LNCAP (cell line): ENCODE results near the gene SHROOM4.

ENCODE experiments used
- TF ChIP-seq, protein P1 (sequence below): fragments of 450-650 bp; IDR thresholded peaks from 2 replicates; pipeline ENCODE4 v1.5.1; 2017; ENCODE audit warnings: mild to moderate bottlenecking

SHROOM4 gene

DNA sequence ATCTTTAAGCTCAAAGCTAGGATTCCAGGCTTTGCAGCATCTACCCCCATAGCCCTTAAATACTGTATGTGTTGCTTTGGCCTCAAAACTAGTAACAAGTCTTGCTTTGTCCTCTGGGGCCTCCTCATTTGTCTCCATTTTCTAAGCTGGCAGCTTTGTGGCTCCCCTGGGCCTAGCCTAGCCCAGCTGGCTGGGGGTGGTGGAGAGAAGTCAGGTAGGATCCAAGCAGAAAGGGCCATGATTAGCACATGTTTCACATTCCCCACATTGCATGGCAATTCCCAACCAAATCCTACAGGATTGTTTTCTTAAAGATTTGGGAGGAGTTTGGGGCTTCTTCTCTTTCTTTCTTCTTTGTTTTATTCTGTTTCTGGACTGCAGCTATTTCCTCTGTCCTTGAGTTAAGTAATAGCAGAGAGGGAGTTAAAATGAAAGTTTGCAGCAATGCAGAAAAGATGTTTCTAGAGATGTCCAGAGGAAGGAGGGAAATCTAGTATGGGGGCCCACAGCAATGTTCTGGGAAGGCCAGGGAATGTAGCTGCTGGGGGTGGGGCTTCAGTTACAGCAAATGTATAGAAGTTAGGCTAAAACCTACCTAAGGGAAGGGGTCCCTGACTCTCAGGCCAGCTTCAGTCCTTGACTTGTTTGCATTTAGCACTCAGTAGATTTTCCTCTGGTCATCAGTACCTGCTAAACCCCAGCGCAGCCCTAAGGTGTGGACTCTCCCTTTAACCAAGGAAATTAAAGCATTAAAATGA is 92.1 kb downstream of the SHROOM4 start:
- TF ChIP-seq, protein P1, sequence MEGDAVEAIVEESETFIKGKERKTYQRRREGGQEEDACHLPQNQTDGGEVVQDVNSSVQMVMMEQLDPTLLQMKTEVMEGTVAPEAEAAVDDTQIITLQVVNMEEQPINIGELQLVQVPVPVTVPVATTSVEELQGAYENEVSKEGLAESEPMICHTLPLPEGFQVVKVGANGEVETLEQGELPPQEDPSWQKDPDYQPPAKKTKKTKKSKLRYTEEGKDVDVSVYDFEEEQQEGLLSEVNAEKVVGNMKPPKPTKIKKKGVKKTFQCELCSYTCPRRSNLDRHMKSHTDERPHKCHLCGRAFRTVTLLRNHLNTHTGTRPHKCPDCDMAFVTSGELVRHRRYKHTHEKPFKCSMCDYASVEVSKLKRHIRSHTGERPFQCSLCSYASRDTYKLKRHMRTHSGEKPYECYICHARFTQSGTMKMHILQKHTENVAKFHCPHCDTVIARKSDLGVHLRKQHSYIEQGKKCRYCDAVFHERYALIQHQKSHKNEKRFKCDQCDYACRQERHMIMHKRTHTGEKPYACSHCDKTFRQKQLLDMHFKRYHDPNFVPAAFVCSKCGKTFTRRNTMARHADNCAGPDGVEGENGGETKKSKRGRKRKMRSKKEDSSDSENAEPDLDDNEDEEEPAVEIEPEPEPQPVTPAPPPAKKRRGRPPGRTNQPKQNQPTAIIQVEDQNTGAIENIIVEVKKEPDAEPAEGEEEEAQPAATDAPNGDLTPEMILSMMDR = no peak

DNA sequence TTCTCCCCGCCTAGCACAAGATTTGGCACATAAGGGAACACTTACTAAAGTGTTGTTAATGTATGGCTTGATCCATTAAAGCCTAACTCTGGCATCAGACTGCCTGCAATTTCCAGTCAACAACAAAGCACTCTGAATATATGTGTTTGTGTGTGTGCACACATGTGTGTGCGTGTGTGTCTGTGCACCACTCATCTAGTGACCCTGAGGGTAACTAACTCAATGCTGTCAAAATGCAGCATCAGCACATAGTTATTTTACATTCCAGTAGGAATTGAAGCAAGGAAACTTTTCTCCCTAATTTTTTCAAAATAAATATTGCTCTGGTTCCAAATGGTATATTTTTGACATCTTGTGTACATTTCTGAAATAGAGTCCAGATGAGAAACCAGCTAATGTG is 94.4 kb downstream of the SHROOM4 start:
- TF ChIP-seq, protein P1 = no peak

DNA sequence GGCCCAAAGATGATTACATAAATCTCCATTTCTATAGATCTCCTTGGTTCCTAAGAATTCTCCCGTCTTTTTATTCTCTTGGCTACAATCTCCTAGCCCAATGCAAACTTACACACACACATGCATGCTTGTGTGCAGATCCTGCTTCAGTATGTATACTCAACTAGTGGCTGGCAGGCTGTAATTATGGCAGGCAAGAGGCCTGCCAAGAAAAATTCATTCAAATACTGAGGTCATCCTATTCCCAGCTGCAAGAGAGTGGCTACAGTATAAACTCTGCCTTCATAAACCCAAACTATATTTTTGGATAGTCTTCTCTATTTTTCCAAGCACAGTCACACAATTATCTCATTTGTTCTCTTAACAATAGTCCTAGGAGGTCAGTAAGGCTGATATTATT is 95.2 kb downstream of the SHROOM4 start:
- TF ChIP-seq, protein P1 = no peak

DNA sequence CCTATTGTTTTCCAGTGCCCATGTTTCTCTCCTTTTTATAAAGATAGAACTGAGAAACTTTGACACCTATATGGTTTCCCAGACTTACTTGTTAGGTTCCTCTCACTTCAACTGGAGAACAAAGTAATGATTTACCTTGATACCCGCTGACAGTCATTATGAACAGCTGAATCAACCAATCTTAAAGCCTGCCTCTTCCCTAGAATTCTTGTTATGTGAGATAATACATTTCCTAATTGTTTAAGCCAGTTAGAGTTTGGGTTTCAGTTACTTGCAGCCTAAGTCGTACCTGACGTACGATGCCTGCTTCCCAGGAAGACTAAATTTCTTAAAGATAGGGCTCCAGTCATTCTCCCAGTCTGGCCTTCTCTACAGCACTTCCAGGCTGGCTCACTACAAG is 97.3 kb downstream of the SHROOM4 start:
- TF ChIP-seq, protein P1 = no peak

DNA sequence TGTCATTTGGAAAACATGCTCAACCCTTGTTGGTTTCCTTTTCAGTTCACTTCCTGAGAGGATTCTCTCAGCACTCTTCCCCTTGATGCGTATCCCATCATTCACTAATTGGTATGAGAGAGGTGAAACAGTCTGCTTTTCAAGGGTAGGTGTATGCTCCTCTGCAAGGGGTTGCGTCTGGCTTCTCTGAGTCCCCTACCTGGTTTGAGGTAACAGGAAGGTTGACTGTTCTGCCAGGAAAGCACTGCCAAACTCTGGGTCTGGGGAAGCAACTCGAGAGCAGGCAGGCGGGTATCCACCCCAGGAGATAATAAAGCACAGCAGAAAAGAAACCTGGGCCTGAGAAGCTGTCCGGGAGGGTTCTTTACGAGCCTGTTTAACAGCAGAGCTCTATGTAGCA is 101.2 kb downstream of the SHROOM4 start:
- TF ChIP-seq, protein P1 = no peak

DNA sequence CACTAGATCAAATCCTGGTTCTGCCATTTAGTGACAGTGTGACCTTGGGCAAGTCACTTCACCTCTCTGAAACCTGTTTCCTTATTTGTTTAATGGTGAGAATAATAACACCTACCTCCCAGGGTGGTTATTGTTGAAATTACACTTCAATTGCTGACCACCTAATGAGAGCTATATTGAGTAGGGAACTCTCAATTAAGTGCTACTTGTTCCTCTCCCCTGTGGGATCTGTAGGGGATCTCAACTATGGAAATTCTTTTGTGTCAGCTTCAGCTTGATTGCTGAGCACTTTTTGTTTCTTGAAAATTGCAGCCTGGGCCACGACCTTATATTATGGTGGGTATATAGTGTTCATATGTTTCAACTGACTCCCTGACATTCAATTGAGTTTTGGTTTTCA is 102.1 kb downstream of the SHROOM4 start:
- TF ChIP-seq, protein P1 = no peak

DNA sequence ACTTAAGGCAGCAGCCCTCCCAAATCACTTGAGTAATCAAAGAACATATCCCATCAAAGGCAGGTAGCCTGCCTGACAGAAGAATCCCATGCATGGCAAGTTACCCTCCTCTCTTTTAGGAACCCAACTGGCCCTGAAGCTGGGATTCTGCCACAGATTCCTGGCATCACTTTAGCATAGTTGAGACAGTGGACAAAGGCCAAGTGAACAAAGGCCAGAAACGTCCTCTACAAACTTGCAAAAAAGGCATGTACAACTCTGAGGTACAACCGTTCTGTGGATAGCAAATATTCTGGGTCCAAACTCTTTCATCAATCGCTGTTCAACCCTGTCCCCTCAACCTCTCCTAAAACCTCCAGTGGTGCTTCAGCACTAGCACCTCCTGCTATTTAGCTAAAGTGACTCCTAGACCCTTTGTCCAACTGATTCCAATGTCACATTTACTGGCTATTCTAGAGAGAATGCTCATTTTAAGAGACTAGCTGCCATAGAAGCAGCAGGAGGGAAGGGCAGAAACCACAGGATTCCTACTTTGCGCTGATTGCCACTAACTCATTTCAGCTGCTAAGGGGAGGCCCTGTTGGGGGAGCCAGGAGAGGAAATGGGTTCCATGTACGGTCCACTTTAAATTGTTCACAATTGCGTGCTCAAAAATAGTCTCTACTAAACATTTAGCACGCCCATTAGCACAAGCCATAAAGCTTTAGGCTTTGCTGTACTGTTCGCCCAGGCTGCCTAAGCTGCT is 105.9 kb downstream of the SHROOM4 start:
- TF ChIP-seq, protein P1 = no peak
